WERI-Rb-1 (cell line): ENCODE results near the gene IQCB1.

Experiments used
- DNase-seq: peaks from one replicate; pipeline ENCODE4 v3.0.0-alpha.2; 2020
- H3K27ac ChIP-seq: fragments of 250-450 bp; sonication (Bioruptor Pico); 2 replicates; pipeline ENCODE4 v1.5.1; 2020; ENCODE audit warnings: mild to moderate bottlenecking, moderate library complexity
- H3K27me3 ChIP-seq: fragments of 250-450 bp; sonication (Bioruptor Pico); 2 replicates; pipeline ENCODE4 v1.5.1; 2021; ENCODE audit warnings: mild to moderate bottlenecking, low read depth, moderate library complexity; ENCODE audit not compliant: insufficient read depth, severe bottlenecking
- H3K36me3 ChIP-seq: fragments of 250-450 bp; sonication (Bioruptor Pico); 2 replicates; pipeline ENCODE4 v1.5.1; 2020; ENCODE audit warnings: mild to moderate bottlenecking, moderate library complexity
- H3K4me3 ChIP-seq: 2 replicates; pipeline ENCODE4 v1.5.1; 2011; ENCODE audit warnings: low read depth, mild to moderate bottlenecking, control low read depth, low read length
- H3K9me3 ChIP-seq: fragments of 250-450 bp; sonication (Bioruptor Pico); 2 replicates; pipeline ENCODE4 v1.5.1; 2021; ENCODE audit warnings: mild to moderate bottlenecking, moderate library complexity; ENCODE audit not compliant: severe bottlenecking
- CTCF ChIP-seq: IDR thresholded peaks from 2 replicates; pipeline ENCODE4 v1.5.1; 2011; ENCODE audit warnings: low read depth, mild to moderate bottlenecking, control low read depth, inconsistent platforms, low read length

The IQCB1 gene

GRCh38 chr3:121723485-121723884 is 111.4 kb downstream of the IQCB1 start:
- Histone ChIP-seq H3K4me3 (no peak overlapping the region), H3K36me3 (peaks cover 81% of the 10 kb centered on the region), H3K27me3 (no peaks in the 10 kb centered on the region), H3K27ac (no peak overlapping the region), H3K9me3 (no peaks in the 10 kb centered on the region)
- DNase-seq: no peak
- no peak for TF ChIP-seq CTCF

- no peak overlapping the region for H3K27ac ChIP-seq
- no peaks in the 10 kb centered on the region for H3K9me3 ChIP-seq
- peaks cover 88% of the 10 kb centered on the region for H3K36me3 ChIP-seq
- no peak overlapping the region for H3K4me3 ChIP-seq
- TF ChIP-seq CTCF: no peak
- H3K27me3 ChIP-seq: no peaks in the 10 kb centered on the region
- DNase-seq: no peak
Observed at GRCh38 chr3:121722411-121722810, 112.4 kb downstream of the IQCB1 start.

GRCh38 chr3:121720163-121720562 is 114.7 kb downstream of the IQCB1 start:
- peaks cover 99% of the 10 kb centered on the region for H3K36me3 ChIP-seq
- DNase-seq: no peak
- TF ChIP-seq CTCF: no peak

More at GRCh38 chr3:121720163-121720562, 114.7 kb downstream of the IQCB1 start:
- Histone ChIP-seq H3K9me3 (no peaks in the 10 kb centered on the region), H3K27me3 (no peaks in the 10 kb centered on the region), H3K4me3 (no peak overlapping the region), H3K27ac (no peak overlapping the region)
